DOHH2 (cell line): ENCODE measurements around the gene CACNA2D2.

Experiments used
- CTCF ChIP-seq: fragments of 200-600 bp; sonication (generic); IDR thresholded peaks from one replicate; pipeline ENCODE4 v1.5.1; 2014; ENCODE audit warnings: antibody characterized with exemption, mild to moderate bottlenecking, low read depth, low read length; ENCODE audit not compliant: poor library complexity, severe bottlenecking
- EZH2phosphoT487 ChIP-seq: fragments of 200-600 bp; sonication (generic); IDR thresholded peaks from 2 replicates; pipeline ENCODE4 v1.6.1; 2017; ENCODE audit warnings: borderline replicate concordance, mild to moderate bottlenecking, antibody characterized with exemption, low read length, moderate library complexity, mixed read lengths

- TF ChIP-seq CTCF (no peak), EZH2phosphoT487 (no peak)
These were observed 75.3 kb downstream of the CACNA2D2 start for GRCh38 chr3:50428007-50428633.
